Esophagus (tissue), 2 donors: Measurements from ENCODE around the gene EFCAB6. TPM values are rescaled to one million over a fixed set of nuclear protein-coding genes. Genes with fewer than 3 reads are reported as not detected.

Experiments used
- H3K27ac ChIP-seq, 2 donors: one replicate each; pipeline ENCODE4 v1.5.1; 2013; ENCODE audit warnings: low read depth in 2 of 2, mild to moderate bottlenecking in 2 of 2, inconsistent platforms in 1 of 2, low read length in 1 of 2, moderate library complexity in 1 of 2
- H3K27me3 ChIP-seq, 2 donors: one replicate each; pipeline ENCODE4 v1.6.1; 2013; ENCODE audit warnings: low read length in 2 of 2, control low read depth in 1 of 2, mild to moderate bottlenecking in 1 of 2; ENCODE audit not compliant: insufficient read depth in 2 of 2, control insufficient read depth in 1 of 2
- H3K36me3 ChIP-seq, 2 donors: one replicate each; pipeline ENCODE4 v1.6.1; 2013; ENCODE audit warnings: low read length in 1 of 2; ENCODE audit not compliant: control insufficient read depth in 2 of 2, insufficient read depth in 2 of 2
- H3K4me1 ChIP-seq, 2 donors: one replicate each; pipeline ENCODE4 v1.6.1; 2013; ENCODE audit warnings: low read length in 1 of 2; ENCODE audit not compliant: control insufficient read depth in 2 of 2, insufficient read depth in 2 of 2
- H3K4me3 ChIP-seq, 2 donors: one replicate each; pipeline ENCODE4 v1.5.1; 2013; ENCODE audit warnings: low read length in 2 of 2, mild to moderate bottlenecking in 2 of 2, low read depth in 1 of 2, moderate library complexity in 1 of 2
- H3K9me3 ChIP-seq, 2 donors: one replicate each; pipeline ENCODE4 v1.6.1; 2013; ENCODE audit warnings: mild to moderate bottlenecking in 2 of 2, low read depth in 1 of 2, low read length in 1 of 2, moderate library complexity in 1 of 2; ENCODE audit not compliant: control insufficient read depth in 2 of 2, insufficient read depth in 1 of 2
- WGBS, 2 donors: extraction: QIAGEN DNeasy Blood & Tissue Kit; methylation state at CpG; one replicate each; pipeline ENCODE4 v1.1.7; 2013; 5-methylcytosine and 5-hydroxymethylcytosine counted together
- polyA plus RNA-seq, 2 donors: library from polyadenylated mRNA; stranded (reverse); fragments of 200-250 nt; gene quantifications; one replicate each; pipeline ENCODE4 v1.2.3, GENCODE V29; 2013
- donor health status: healthy with polysubstance abuse.
- donor health status: Bipolar disorder and iron deficiency.

The EFCAB6 gene
- polyA plus RNA-seq, 2 donors: 0.24 to 0.29 TPM

- H3K4me1 ChIP-seq: no peaks in the 10 kb centered on the region
- H3K36me3 ChIP-seq: peaks cover 0 to 2% of the 10 kb centered on the region in 2 donors
- no peaks in the 10 kb centered on the region for H3K9me3 ChIP-seq
- WGBS, 2 donors: 59 to 64% methylated on average over 11 of the region's 11 CpGs
- no peak overlapping the region for H3K4me3 ChIP-seq
- no peak overlapping the region for H3K27ac ChIP-seq
- no peaks in the 10 kb centered on the region for H3K27me3 ChIP-seq
Measured at GRCh38 chr22:43592476-43592875, 219.6 kb downstream of the EFCAB6 start.

DNA sequence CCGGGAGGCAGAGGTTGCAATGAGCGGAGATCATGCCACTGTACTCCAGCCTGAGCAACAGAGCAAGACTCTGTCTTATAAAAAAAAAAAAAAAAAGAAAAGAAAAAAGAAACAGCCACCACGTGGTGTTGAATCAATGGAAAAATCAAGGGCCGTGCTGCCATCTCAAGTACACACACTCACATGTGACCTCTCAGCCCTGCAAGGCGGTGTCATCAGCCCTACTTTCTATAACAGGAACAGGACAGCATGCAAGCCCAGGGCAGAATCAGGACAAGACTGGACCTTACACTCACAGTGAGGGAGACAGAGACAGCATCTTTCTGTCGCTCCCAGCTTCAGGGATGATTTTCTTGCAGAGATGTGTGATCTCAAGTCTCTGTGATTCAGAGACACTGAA lies 220.7 kb downstream of the EFCAB6 start:
- Histone ChIP-seq H3K36me3 (peaks cover 0 to 2% of the 10 kb centered on the region in 2 donors), H3K4me1 (no peaks in the 10 kb centered on the region), H3K27me3 (no peaks in the 10 kb centered on the region), H3K4me3 (no peak overlapping the region), H3K27ac (no peak overlapping the region), H3K9me3 (no peaks in the 10 kb centered on the region)
- 82 to 83% methylated on average over 6 of the region's 6 CpGs for WGBS, 2 donors

GRCh38 chr22:43587574-43587973 lies 224.5 kb downstream of the EFCAB6 start:
- Histone ChIP-seq H3K9me3 (no peaks in the 10 kb centered on the region), H3K4me1 (no peaks in the 10 kb centered on the region), H3K27me3 (no peaks in the 10 kb centered on the region), H3K4me3 (no peak overlapping the region), H3K36me3 (peaks cover 0 to 2% of the 10 kb centered on the region in 2 donors), H3K27ac (no peak overlapping the region)
- 7 to 80% methylated on average over 1 of the region's 1 CpG for WGBS, 2 donors

GRCh38 chr22:43583501-43583900 lies 228.6 kb downstream of the EFCAB6 start:
- Histone ChIP-seq H3K4me1 (no peaks in the 10 kb centered on the region), H3K9me3 (peaks cover 0 to 2% of the 10 kb centered on the region in 2 donors), H3K36me3 (no peaks in the 10 kb centered on the region), H3K4me3 (no peak overlapping the region), H3K27ac (no peak overlapping the region), H3K27me3 (no peaks in the 10 kb centered on the region)
- WGBS, 2 donors: 65 to 68% methylated on average over 2 of the region's 2 CpGs

GRCh38 chr22:43582394-43582793 lies 229.7 kb downstream of the EFCAB6 start:
- Histone ChIP-seq H3K4me1 (no peaks in the 10 kb centered on the region), H3K36me3 (no peaks in the 10 kb centered on the region), H3K27ac (no peak overlapping the region), H3K4me3 (no peak overlapping the region), H3K27me3 (no peaks in the 10 kb centered on the region), H3K9me3 (peaks cover 0 to 2% of the 10 kb centered on the region in 2 donors)
- 94 to 95% methylated on average over 1 of the region's 1 CpG for WGBS, 2 donors

- no peak overlapping the region for H3K27ac ChIP-seq
- no peaks in the 10 kb centered on the region for H3K27me3 ChIP-seq
- H3K4me1 ChIP-seq: no peaks in the 10 kb centered on the region
- H3K4me3 ChIP-seq: no peak overlapping the region
- WGBS, 2 donors: 44 to 56% methylated on average over 4 of the region's 4 CpGs
- no peaks in the 10 kb centered on the region for H3K36me3 ChIP-seq
- peaks cover 0 to 2% of the 10 kb centered on the region in 2 donors for H3K9me3 ChIP-seq
Measured at GRCh38 chr22:43580271-43580750, 231.8 kb downstream of the EFCAB6 start.

DNA sequence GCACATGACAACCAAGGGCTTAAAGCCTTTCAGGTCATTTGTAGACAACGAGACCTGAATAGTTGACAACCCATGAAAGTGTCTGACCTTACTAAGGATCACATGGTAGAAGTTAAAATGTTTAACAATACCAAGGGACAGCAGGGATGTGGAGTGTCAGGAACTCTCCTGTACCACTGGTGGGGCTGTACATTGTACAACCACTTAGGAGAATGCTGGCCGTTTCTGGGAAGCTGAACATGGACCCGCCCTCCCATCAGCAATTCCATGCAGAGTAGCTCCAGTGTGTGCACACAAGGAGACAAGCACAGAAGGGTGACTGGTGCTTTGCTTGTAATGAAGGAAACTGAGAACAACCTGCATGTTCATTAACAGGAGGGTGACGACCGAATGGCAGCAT lies 237.4 kb downstream of the EFCAB6 start:
- Histone ChIP-seq H3K9me3 (no peaks in the 10 kb centered on the region), H3K27ac (no peak overlapping the region), H3K4me3 (no peak overlapping the region), H3K36me3 (no peaks in the 10 kb centered on the region), H3K4me1 (no peaks in the 10 kb centered on the region), H3K27me3 (no peaks in the 10 kb centered on the region)
- WGBS, 2 donors: 84 to 90% methylated on average over 5 of the region's 5 CpGs

DNA sequence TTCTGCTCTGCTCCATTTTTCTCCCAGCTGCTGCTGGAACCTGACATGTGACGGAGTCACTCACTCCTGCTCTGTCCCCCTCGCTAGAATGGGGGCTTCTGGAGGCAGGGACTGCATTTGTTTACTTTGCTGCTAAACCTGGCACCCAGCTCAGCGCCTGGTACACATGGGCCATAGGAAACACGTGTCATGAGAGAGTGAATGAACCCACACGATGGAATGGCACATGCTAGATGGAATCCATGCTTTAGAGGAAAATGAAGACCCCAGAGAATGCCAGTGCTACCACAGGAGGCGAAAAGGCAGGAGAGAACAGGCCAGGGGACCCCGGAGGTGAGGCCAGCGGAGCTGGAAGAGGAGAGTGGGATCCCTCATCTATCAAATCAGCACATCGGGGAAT lies 239.4 kb downstream of the EFCAB6 start:
- Histone ChIP-seq H3K36me3 (no peaks in the 10 kb centered on the region), H3K4me1 (no peaks in the 10 kb centered on the region), H3K4me3 (no peak overlapping the region), H3K9me3 (no peaks in the 10 kb centered on the region), H3K27ac (no peak overlapping the region), H3K27me3 (no peaks in the 10 kb centered on the region)
- 82 to 89% methylated on average over 9 of the region's 9 CpGs for WGBS, 2 donors

GRCh38 chr22:43571181-43571580 lies 240.9 kb downstream of the EFCAB6 start:
- 64 to 70% methylated on average over 4 of the region's 4 CpGs for WGBS, 2 donors
- no peaks in the 10 kb centered on the region for H3K36me3 ChIP-seq
- H3K27me3 ChIP-seq: no peaks in the 10 kb centered on the region
- H3K4me1 ChIP-seq: no peaks in the 10 kb centered on the region
- no peaks in the 10 kb centered on the region for H3K9me3 ChIP-seq
- H3K27ac ChIP-seq: no peak overlapping the region
- H3K4me3 ChIP-seq: no peak overlapping the region

DNA sequence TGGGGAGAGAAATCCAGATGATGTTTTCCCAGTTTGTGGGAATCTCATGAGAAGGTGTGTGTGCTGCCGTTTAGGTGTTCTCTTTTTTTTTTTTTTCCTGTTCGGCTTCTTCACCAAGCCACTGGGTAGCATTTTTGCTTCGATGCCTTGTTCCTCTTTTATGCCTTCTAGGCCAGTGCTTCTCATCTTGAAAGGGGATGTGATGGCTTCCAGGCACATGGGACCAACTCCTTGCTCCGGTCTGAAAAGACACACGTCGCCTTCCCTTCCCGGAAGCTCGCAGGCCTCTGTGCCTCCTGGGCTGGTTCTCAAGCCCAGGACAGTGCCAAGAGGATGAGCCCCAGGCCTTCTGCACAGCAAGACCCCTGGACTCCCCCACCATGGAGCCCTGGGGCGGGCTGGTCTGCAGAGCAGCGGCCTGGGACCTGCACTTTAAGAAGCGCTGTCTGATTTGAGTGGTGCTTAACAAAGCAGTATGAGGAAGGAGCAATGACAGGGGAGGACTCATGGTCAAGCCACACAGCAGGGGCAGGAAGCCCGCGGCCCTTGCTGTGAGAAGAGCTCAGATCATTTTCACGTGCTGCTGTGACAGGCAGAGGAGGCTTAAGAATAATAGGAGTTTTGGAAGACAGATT lies 241.5 kb downstream of the EFCAB6 start:
- 73 to 75% methylated on average over 14 of the region's 14 CpGs for WGBS, 2 donors
- Histone ChIP-seq H3K4me3 (no peak overlapping the region), H3K4me1 (no peaks in the 10 kb centered on the region), H3K9me3 (no peaks in the 10 kb centered on the region), H3K27me3 (no peaks in the 10 kb centered on the region), H3K36me3 (no peaks in the 10 kb centered on the region), H3K27ac (no peak overlapping the region)
